ENCODE data around the gene SHB. TPM values are rescaled to one million over a fixed set of nuclear protein-coding genes. Genes with fewer than 3 reads are reported as not detected.

The SHB gene
- total RNA-seq, 1 experiment from 2014 or later, result 20.7 TPM

DNA sequence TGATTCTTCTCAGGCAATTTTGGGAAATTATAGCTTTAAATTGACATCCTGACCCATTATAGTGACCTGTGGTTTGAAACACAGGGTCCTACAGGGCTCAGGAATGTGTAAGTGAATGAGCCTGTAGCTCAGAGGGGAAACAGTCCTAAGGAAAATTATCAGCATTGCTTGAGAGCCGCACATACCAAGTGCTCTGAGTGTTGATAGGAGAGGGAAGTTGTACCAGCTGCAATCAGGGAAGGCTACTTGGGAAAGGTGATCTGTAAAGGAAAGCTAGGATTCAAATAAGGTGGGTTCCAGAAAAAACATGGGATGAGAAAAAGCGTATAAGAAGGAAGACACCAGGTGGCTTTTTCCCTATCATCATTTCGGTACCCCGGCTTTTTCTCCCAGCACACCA lies 160.7 kb downstream of the SHB start:
- ChIA-PET POLR2A (ENCODE audit: low non-redundant PET) (no interaction called here), CTCF (no interaction called here)
- Histone ChIP-seq H3K27ac (ENCODE audit: low read depth, low read length, poor library complexity, severe bottlenecking) (no peak overlapping the region), H3K36me3 (ENCODE audit: insufficient read depth, low read length, poor library complexity, severe bottlenecking) (no peaks in the 10 kb centered on the region), H3K27me3 (replicated peaks; ENCODE audit: insufficient read depth, low read depth, low read length, poor library complexity) (no peaks in the 10 kb centered on the region), H3K4me3 (ENCODE audit: low read depth, low read length, poor library complexity, severe bottlenecking) (no peak overlapping the region), H3K4me1 (ENCODE audit: insufficient read depth, low read length, poor library complexity, severe bottlenecking) (no peaks in the 10 kb centered on the region), H3K9me3 (ENCODE audit: low read depth, low read length, poor library complexity, severe bottlenecking) (no peaks in the 10 kb centered on the region)
- no TSS peak for BruUV-seq (replicated peaks)
- TF ChIP-seq, protein P1, sequence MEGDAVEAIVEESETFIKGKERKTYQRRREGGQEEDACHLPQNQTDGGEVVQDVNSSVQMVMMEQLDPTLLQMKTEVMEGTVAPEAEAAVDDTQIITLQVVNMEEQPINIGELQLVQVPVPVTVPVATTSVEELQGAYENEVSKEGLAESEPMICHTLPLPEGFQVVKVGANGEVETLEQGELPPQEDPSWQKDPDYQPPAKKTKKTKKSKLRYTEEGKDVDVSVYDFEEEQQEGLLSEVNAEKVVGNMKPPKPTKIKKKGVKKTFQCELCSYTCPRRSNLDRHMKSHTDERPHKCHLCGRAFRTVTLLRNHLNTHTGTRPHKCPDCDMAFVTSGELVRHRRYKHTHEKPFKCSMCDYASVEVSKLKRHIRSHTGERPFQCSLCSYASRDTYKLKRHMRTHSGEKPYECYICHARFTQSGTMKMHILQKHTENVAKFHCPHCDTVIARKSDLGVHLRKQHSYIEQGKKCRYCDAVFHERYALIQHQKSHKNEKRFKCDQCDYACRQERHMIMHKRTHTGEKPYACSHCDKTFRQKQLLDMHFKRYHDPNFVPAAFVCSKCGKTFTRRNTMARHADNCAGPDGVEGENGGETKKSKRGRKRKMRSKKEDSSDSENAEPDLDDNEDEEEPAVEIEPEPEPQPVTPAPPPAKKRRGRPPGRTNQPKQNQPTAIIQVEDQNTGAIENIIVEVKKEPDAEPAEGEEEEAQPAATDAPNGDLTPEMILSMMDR (conservative IDR thresholded peaks at IDR 0.05; ENCODE audit: low read depth, low read length), result no peak
- TF ChIP-seq EZH2 (IDR thresholded peaks at IDR 0.05; ENCODE audit: borderline replicate concordance, low read depth, low read length, poor library complexity, severe bottlenecking), result no peak
- intact Hi-C loops (cut with micrococcal nuclease; ENCODE audit: unreplicated experiment), result loop anchor here (10.0 kb wide), 2 partner anchors 63 to 313 kb away; partner anchors contain the start of gene TOMM5
- DNase-seq (ENCODE audit: low spot score), result no peak

DNA sequence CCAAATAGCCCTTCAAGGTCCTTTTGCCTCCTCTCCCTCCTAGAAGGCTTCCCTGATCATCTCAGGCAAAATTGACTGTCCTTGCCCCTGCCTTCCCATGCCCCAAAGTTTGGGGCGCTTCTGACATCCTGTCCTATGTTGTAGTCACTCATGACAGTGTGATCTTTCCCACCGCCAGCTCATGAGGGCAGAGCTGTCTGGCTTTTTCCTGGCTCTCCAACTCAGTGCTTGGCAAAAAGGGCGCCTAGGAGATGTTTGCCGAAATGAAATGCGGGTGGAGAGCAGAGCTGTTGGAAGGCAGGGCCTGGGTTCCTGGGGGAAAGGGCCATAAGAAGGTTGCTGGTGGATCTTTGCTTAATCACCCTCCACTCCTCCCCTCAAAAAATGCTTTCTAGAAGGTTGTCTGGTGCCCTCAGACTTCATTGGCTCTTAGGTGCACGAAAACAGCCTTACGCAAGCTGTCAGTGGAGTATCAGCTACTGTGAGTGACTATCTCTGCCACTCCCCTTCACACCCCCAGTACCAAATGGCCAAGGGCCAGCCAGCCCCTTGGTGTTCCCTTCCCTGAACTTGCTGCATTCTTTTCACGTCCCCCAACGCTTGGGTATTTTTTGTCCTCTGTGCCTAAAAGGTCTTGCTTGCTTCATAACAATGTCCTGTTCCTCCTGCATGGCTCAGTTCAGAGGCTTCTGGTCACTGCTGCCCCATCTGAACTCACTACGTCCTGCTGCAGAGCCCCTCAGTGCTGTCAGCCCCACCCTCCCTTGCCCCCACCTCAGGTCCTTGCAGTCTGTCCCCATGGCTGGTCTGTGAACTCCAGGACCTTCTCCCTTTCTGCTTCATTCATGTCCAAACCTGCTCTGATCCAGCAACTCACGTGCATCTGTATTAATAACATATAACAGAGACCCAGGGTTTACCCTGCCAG lies 162.5 kb downstream of the SHB start:
- ChIA-PET POLR2A (ENCODE audit: low non-redundant PET) (interaction anchor here (0.6 kb wide), 1 partner anchor 581 kb away, joined by 3 read pairs; no protein-coding TSS in a partner anchor), CTCF (no interaction called here)
- Histone ChIP-seq H3K9me3 (ENCODE audit: low read depth, low read length, poor library complexity, severe bottlenecking) (no peaks in the 10 kb centered on the region), H3K4me3 (ENCODE audit: low read depth, low read length, poor library complexity, severe bottlenecking) (no peak overlapping the region), H3K27me3 (replicated peaks; ENCODE audit: insufficient read depth, low read depth, low read length, poor library complexity) (no peaks in the 10 kb centered on the region), H3K27ac (ENCODE audit: low read depth, low read length, poor library complexity, severe bottlenecking) (no peak overlapping the region), H3K4me1 (ENCODE audit: insufficient read depth, low read length, poor library complexity, severe bottlenecking) (peaks cover 6% of the 10 kb centered on the region), H3K36me3 (ENCODE audit: insufficient read depth, low read length, poor library complexity, severe bottlenecking) (no peaks in the 10 kb centered on the region)
- intact Hi-C loops (cut with micrococcal nuclease; ENCODE audit: unreplicated experiment), result loop anchor here (10.0 kb wide), 2 partner anchors 62 to 312 kb away; partner anchors contain the start of gene TOMM5
- DNase-seq (ENCODE audit: low spot score), result no peak
- no TSS peak for BruUV-seq (replicated peaks)
- TF ChIP-seq, protein P1 (conservative IDR thresholded peaks at IDR 0.05; ENCODE audit: low read depth, low read length), result no peak
- TF ChIP-seq EZH2 (IDR thresholded peaks at IDR 0.05; ENCODE audit: borderline replicate concordance, low read depth, low read length, poor library complexity, severe bottlenecking), result no peak

DNA sequence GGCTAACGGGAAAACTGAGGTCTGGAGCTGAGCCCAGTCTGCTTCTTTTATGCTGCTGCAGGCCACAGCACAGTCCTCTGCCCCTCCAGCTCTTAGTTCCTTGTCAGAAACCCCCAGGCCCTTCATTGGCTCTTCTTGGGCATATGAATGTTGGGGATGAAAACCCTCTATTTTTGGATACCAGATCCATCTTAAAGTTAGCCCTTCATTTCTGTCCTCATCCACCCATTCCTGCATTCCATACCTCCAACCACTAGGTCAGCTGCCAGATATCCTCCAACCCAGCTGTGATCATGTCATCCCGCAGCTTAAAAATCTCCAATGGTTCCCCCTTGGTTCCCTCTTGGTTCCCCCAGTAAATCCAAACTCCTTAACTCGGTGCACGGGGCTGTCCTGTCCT lies 163.3 kb downstream of the SHB start:
- Histone ChIP-seq H3K4me3 (ENCODE audit: low read depth, low read length, poor library complexity, severe bottlenecking) (no peak overlapping the region), H3K9me3 (ENCODE audit: low read depth, low read length, poor library complexity, severe bottlenecking) (no peaks in the 10 kb centered on the region), H3K36me3 (ENCODE audit: insufficient read depth, low read length, poor library complexity, severe bottlenecking) (no peaks in the 10 kb centered on the region), H3K27me3 (replicated peaks; ENCODE audit: insufficient read depth, low read depth, low read length, poor library complexity) (no peaks in the 10 kb centered on the region), H3K27ac (ENCODE audit: low read depth, low read length, poor library complexity, severe bottlenecking) (no peak overlapping the region), H3K4me1 (ENCODE audit: insufficient read depth, low read length, poor library complexity, severe bottlenecking) (peaks cover 6% of the 10 kb centered on the region)
- DNase-seq (ENCODE audit: low spot score), result no peak
- no peak for TF ChIP-seq EZH2 (IDR thresholded peaks at IDR 0.05; ENCODE audit: borderline replicate concordance, low read depth, low read length, poor library complexity, severe bottlenecking)
- TF ChIP-seq, protein P1 (conservative IDR thresholded peaks at IDR 0.05; ENCODE audit: low read depth, low read length), result no peak
- CTCF ChIA-PET, result no interaction called here
- BruUV-seq (replicated peaks), result no TSS peak
- POLR2A ChIA-PET (ENCODE audit: low non-redundant PET), result no interaction called here
- intact Hi-C loops (cut with micrococcal nuclease; ENCODE audit: unreplicated experiment), result loop anchor here (10.0 kb wide), 2 partner anchors 61 to 311 kb away; partner anchors contain the start of gene TOMM5

Measured in A673 (cell line).